Measurements from ENCODE around the gene SCML2. TPM values are rescaled to one million over a fixed set of nuclear protein-coding genes. Genes with fewer than 3 reads are reported as not detected.

SCML2 gene
- polyA plus RNA-seq, 4 donors, result 0.54 to 5.0 (median 1.7) TPM

Other genes starting within 250 kb of the SCML2 start
- gene BEND2, start 133.8 kb downstream of the SCML2 start, polyA plus RNA-seq, result under 1 TPM in 1 of 4 donors, not detected in 3; 0.01 TPM
- gene CDKL5, start 70.9 kb upstream of the SCML2 start, polyA plus RNA-seq, result 1 to 10 TPM in 1 of 4 donors, under 1 TPM in 3; 0.22 to 3.3 (median 0.52) TPM

All from small intestine (tissue), 4 donors.